ENCODE results near the gene MUC6.

The MUC6 gene

DNA sequence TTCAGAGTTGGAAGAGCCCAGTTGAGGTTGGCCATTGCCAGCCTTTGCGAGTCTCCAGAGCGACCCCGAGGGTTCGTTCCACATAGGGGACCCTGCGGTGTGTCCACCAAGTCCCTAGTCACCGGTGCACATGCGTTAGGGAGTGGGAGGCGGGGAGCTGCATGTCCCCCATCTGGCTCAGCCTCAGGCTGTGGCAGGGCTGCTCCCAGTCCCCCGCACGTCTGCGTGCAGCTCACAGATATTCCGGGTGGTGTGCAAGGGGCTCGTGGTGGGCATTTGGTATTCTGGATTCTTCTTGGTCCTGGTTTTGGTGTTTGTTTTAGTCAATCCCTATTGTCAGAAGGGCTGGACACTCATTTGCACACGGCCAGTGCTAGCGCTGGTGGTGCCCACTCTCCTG lies 48.8 kb downstream of the MUC6 start:
- POLR2A ChIA-PET: no interaction called here
- TF ChIP-seq TARDBP (IDR thresholded peaks at IDR 0.05) (no peak), ARNT (IDR thresholded peaks at IDR 0.05) (no peak), NFRKB (IDR thresholded peaks at IDR 0.05) (no peak), FOXA1 (IDR thresholded peaks at IDR 0.05) (no peak), FOXK2 (IDR thresholded peaks at IDR 0.05) (no peak), HDGF (IDR thresholded peaks at IDR 0.05; ENCODE audit: borderline replicate concordance) (no peak), BHLHE40 (IDR thresholded peaks at IDR 0.05; ENCODE audit: borderline replicate concordance) (no peak), L3MBTL2 (conservative IDR thresholded peaks at IDR 0.05) (no peak), ZNF384 (IDR thresholded peaks at IDR 0.05) (no peak), SP1 (IDR thresholded peaks at IDR 0.05) (no peak), SUZ12 (IDR thresholded peaks at IDR 0.05) (no peak)
- TF ChIP-seq, protein P1, sequence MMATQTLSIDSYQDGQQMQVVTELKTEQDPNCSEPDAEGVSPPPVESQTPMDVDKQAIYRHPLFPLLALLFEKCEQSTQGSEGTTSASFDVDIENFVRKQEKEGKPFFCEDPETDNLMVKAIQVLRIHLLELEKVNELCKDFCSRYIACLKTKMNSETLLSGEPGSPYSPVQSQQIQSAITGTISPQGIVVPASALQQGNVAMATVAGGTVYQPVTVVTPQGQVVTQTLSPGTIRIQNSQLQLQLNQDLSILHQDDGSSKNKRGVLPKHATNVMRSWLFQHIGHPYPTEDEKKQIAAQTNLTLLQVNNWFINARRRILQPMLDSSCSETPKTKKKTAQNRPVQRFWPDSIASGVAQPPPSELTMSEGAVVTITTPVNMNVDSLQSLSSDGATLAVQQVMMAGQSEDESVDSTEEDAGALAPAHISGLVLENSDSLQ (IDR thresholded peaks at IDR 0.05): no peak
- CTCF ChIA-PET: no interaction called here
- no peak for DNase-seq (ENCODE audit: extremely low spot score)

DNA sequence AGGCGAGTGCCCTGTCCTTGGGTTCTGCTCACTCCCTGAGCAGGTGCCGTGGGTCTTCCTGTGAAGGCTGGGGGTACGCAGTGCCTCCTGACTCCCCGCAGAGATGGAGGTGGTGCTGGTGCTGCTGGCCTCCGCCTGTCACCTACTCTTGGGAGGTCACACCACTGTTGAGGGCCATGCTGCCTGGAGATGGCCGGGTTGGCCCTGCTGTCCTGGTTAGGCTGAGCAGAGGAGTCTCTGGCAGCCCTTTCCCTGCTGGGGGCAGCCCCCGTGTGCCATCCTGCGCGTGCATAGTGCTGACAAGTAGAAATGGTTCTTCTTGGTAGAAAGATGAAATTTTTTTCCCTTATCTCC lies 49.6 kb downstream of the MUC6 start:
- POLR2A ChIA-PET: no interaction called here
- DNase-seq (ENCODE audit: extremely low spot score): no peak
- TF ChIP-seq, protein P1 (IDR thresholded peaks at IDR 0.05): no peak
- TF ChIP-seq TARDBP (IDR thresholded peaks at IDR 0.05): no peak
- TF ChIP-seq FOXM1 (IDR thresholded peaks at IDR 0.05; ENCODE audit: borderline replicate concordance): no peak
- no peak for TF ChIP-seq SUZ12 (IDR thresholded peaks at IDR 0.05)
- TF ChIP-seq SP1 (IDR thresholded peaks at IDR 0.05): no peak
- no peak for TF ChIP-seq L3MBTL2 (conservative IDR thresholded peaks at IDR 0.05)
- TF ChIP-seq ZNF384 (IDR thresholded peaks at IDR 0.05): no peak
- no peak for TF ChIP-seq HDGF (IDR thresholded peaks at IDR 0.05; ENCODE audit: borderline replicate concordance)
- no peak for TF ChIP-seq FOXA1 (IDR thresholded peaks at IDR 0.05)
- no peak for TF ChIP-seq FOXK2 (IDR thresholded peaks at IDR 0.05)
- TF ChIP-seq LEF1 (IDR thresholded peaks at IDR 0.05; ENCODE audit: borderline replicate concordance): no peak
- TF ChIP-seq BHLHE40 (IDR thresholded peaks at IDR 0.05; ENCODE audit: borderline replicate concordance): no peak
- no peak for TF ChIP-seq ARNT (IDR thresholded peaks at IDR 0.05)
- TF ChIP-seq CTBP1 (IDR thresholded peaks at IDR 0.05; ENCODE audit: borderline replicate concordance): no peak
- TF ChIP-seq ELF4 (IDR thresholded peaks at IDR 0.05): no peak
- no peak for TF ChIP-seq NFRKB (IDR thresholded peaks at IDR 0.05)
- CTCF ChIA-PET: no interaction called here

DNA sequence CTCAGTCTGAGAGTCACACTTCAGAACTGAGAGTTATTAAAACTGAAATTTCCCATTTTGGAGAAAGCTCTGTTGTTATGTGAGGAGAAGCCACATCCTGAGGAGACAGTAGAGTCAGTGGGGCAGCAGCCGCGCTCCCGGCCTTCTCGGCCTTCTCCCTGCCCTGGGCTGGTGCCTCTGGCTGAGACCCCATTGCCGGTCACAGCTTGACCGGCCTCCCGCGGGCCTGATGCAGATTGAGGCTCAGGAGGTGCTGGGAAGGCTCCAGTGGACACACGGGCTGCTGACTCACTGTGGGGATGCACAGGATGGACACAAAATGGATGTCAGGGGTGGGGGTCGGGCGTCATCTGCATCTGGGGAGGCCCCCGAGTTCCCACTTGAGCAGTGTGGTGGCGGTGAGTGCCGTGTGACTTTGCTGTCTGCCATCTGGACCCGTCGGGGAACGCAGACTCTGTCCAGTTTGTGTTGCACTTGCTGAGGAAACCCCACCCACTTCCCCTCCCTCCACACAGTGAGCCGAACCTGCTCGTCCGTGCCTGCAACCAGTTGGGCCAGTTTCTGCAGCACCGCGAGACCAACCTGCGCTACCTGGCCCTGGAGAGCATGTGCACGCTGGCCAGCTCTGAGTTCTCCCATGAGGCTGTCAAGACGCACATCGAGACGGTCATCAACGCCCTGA lies 50.1 kb downstream of the MUC6 start:
- TF ChIP-seq FOXK2 (IDR thresholded peaks at IDR 0.05) (no peak), FOXM1 (IDR thresholded peaks at IDR 0.05; ENCODE audit: borderline replicate concordance) (no peak), TARDBP (IDR thresholded peaks at IDR 0.05) (no peak), HDGF (IDR thresholded peaks at IDR 0.05; ENCODE audit: borderline replicate concordance) (no peak), L3MBTL2 (conservative IDR thresholded peaks at IDR 0.05) (no peak), LEF1 (IDR thresholded peaks at IDR 0.05; ENCODE audit: borderline replicate concordance) (no peak), SP1 (IDR thresholded peaks at IDR 0.05) (no peak), NFRKB (IDR thresholded peaks at IDR 0.05) (no peak), CTBP1 (IDR thresholded peaks at IDR 0.05; ENCODE audit: borderline replicate concordance) (no peak), BHLHE40 (IDR thresholded peaks at IDR 0.05; ENCODE audit: borderline replicate concordance) (no peak)
- CTCF ChIA-PET: no interaction called here
- POLR2A ChIA-PET: no interaction called here
- DNase-seq (ENCODE audit: extremely low spot score): no peak

DNA sequence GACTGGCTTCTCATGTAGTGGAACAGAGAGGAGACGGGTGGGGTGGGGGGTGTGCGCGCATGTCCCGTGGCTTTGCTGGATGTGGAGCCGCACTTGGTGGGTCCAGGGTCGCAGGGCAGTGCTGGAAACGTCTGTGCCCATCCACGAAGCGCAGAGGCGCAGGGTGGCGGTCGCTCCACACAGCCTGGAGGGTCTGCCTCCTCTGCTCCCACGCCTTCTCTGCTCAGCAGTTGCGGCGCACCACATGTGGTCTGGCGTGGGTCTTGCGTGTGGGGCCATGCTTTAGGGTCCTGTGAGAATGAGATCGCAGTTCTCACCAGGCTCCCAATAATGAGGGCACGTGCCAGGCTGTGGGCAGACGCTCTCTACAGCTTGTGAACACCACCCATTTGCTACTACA lies 50.7 kb downstream of the MUC6 start:
- DNase-seq (ENCODE audit: extremely low spot score): no peak
- ChIA-PET POLR2A (no interaction called here), CTCF (no interaction called here)
- TF ChIP-seq LEF1 (IDR thresholded peaks at IDR 0.05; ENCODE audit: borderline replicate concordance) (no peak), FOXM1 (IDR thresholded peaks at IDR 0.05; ENCODE audit: borderline replicate concordance) (no peak), BHLHE40 (IDR thresholded peaks at IDR 0.05; ENCODE audit: borderline replicate concordance) (no peak), FOXK2 (IDR thresholded peaks at IDR 0.05) (no peak), NFRKB (IDR thresholded peaks at IDR 0.05) (no peak), CTBP1 (IDR thresholded peaks at IDR 0.05; ENCODE audit: borderline replicate concordance) (no peak), TARDBP (IDR thresholded peaks at IDR 0.05) (no peak), ELF4 (IDR thresholded peaks at IDR 0.05) (no peak), SUZ12 (IDR thresholded peaks at IDR 0.05) (no peak), SP1 (IDR thresholded peaks at IDR 0.05) (no peak), ARNT (IDR thresholded peaks at IDR 0.05) (no peak)
- TF ChIP-seq, protein P1 (IDR thresholded peaks at IDR 0.05): no peak

DNA sequence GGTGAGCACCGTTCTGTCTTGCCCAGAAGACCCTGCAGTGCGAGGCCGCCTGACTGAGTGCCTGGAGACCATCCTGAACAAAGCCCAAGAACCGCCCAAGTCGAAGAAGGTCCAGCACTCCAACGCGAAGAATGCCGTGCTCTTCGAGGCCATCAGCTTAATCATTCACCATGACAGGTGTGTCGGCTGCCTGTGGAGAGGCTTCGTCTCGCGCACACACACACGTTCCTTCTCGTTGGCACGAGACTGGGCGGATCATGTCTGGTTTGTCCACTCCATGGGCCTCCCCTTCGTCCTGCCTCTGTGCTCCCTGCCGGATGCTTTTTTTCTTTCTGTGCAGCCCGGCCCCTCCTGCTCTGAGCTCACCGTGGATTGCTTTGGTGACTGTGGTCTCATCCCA lies 51.1 kb downstream of the MUC6 start:
- CTCF ChIA-PET: no interaction called here
- no peak for TF ChIP-seq BHLHE40 (IDR thresholded peaks at IDR 0.05; ENCODE audit: borderline replicate concordance)
- TF ChIP-seq ARNT (IDR thresholded peaks at IDR 0.05): no peak
- TF ChIP-seq HDGF (IDR thresholded peaks at IDR 0.05; ENCODE audit: borderline replicate concordance): no peak
- TF ChIP-seq L3MBTL2 (conservative IDR thresholded peaks at IDR 0.05): no peak
- TF ChIP-seq FOXA1 (IDR thresholded peaks at IDR 0.05): no peak
- TF ChIP-seq TARDBP (IDR thresholded peaks at IDR 0.05): no peak
- TF ChIP-seq FOXK2 (IDR thresholded peaks at IDR 0.05): no peak
- TF ChIP-seq, protein P1 (IDR thresholded peaks at IDR 0.05): no peak
- no peak for TF ChIP-seq LEF1 (IDR thresholded peaks at IDR 0.05; ENCODE audit: borderline replicate concordance)
- TF ChIP-seq FOXM1 (IDR thresholded peaks at IDR 0.05; ENCODE audit: borderline replicate concordance): no peak
- TF ChIP-seq ZNF384 (IDR thresholded peaks at IDR 0.05): no peak
- TF ChIP-seq SUZ12 (IDR thresholded peaks at IDR 0.05): no peak
- TF ChIP-seq ELF4 (IDR thresholded peaks at IDR 0.05): no peak
- TF ChIP-seq SP1 (IDR thresholded peaks at IDR 0.05): no peak
- TF ChIP-seq NFRKB (IDR thresholded peaks at IDR 0.05): no peak
- no peak for TF ChIP-seq CTBP1 (IDR thresholded peaks at IDR 0.05; ENCODE audit: borderline replicate concordance)

More for the DNA sequence above, 51.1 kb downstream of the MUC6 start:
- POLR2A ChIA-PET: no interaction called here
- DNase-seq (ENCODE audit: extremely low spot score): no peak

Data from HEK293T (cell line).